Inflammatory macrophage (primary cell): Measurements from ENCODE around the gene LCN6.
A peak's percentile ranks its signal among the peaks of the same experiment; 100 is the strongest.

Source experiments
- DNase-seq, 2 donors: peaks; one replicate each; pipeline ENCODE4 v3.0.0-alpha.2; 2020 to 2022

The LCN6 gene

GRCh38 chr9:136741883-136742571 is 6.3 kb downstream of the LCN6 start:
- DNase-seq = peak in 1 of 2 donors; percentile 27

- no peak for DNase-seq
These were observed 7.1 kb downstream of the LCN6 start for GRCh38 chr9:136740971-136741882.

DNA sequence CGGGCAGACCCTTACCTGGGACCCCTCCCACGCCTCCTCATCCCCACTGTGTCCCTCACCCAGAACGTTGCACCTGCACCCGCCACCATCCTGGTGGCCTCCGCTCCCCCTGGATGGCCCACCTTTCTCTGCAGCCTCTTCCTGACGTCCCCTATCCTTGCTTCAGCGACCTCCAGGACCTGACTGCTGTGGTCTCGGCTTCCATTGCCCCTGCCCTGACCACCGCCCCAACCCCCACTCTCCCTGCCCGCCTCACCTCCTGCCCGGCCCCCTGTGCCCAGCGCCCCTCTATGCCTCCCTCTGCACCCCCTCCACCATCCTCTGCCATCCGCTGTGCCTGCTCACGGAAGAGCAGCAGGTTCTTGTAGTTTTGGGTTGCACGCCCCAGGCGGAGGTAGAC is 7.8 kb downstream of the LCN6 start:
- no peak for DNase-seq

- DNase-seq = no peak
These were observed 8.3 kb downstream of the LCN6 start for GRCh38 chr9:136740069-136740468.

DNA sequence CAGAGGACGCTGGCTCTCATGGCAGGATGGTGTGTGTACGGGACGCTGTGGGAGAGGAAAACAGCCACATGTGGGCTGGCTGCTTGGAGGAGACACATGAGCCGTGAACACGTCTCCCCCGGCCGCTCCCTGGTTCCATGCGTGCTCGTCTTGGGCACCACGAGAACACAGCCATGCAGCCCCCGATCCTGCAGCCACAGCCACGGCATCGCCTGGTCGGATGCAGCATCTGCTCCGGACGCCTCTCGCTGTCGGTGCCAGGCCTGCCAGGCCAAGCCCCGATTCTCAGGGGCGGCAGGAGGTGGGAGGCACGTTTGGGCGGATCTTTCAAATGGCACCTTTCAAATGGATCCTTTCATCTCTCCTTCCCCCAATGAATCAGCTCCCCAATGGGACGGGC is 8.8 kb downstream of the LCN6 start:
- DNase-seq = no peak

- DNase-seq = no peak
These were observed 9.4 kb downstream of the LCN6 start for GRCh38 chr9:136738960-136739359.

DNA sequence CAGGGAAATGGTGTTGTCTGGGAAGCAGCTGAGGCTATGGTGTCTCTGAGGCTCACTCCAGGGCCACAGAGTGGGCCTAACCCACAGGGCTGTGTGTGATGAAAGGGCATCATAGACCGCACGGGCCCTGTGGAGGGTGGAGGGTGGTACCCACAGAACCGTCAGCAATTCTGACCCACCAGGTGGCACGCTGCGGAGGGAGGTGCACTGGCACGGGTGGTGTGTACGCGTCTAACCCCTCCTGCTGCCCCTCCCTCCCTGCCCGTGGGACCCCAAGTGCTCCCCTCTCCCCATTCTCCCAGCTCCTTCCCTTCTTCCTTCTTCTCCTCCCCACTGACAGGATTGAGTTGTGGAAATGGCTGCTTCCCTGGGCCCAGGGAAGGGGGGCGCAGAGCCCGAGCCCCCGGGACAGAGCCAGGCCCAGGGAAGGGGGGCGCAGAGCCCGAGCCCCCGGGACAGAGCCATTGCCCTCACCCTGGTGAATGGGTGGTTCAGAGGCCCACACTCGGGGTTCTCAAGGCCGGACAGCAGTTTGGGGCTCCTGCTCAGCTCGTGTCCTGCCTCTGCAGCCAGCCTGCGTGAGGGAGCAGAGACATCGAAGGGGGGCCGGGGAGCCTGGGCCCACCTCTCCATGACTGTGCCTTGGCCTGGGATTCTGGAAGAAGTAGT is 12.4 kb downstream of the LCN6 start:
- no peak for DNase-seq

- DNase-seq = no peak
These were observed 13.4 kb downstream of the LCN6 start for GRCh38 chr9:136734837-136735496.

DNA sequence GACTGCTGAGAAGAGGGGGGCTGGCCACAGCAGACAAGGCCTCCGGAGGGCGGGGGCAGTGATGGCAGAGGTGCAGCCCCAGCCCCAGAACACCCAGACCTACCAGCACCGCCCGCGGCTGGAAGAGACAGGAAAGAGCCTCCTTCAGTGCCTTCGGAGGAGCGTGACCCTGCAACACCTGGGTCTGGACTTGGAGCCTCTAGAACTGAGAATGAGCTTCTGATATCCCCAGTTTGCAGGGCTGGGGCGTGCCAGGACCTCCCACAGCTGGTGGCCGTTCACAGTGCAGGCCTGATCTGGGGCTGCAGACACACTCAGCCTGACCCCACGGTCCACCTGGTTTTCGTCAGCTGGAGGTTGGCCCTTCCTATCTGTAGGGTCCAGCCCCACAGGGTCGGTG is 14.7 kb downstream of the LCN6 start:
- DNase-seq = no peak

- DNase-seq = no peak
These were observed 15.7 kb downstream of the LCN6 start for GRCh38 chr9:136732444-136733178.

- DNase-seq = no peak
These were observed 18.4 kb downstream of the LCN6 start for GRCh38 chr9:136729926-136730325.

DNA sequence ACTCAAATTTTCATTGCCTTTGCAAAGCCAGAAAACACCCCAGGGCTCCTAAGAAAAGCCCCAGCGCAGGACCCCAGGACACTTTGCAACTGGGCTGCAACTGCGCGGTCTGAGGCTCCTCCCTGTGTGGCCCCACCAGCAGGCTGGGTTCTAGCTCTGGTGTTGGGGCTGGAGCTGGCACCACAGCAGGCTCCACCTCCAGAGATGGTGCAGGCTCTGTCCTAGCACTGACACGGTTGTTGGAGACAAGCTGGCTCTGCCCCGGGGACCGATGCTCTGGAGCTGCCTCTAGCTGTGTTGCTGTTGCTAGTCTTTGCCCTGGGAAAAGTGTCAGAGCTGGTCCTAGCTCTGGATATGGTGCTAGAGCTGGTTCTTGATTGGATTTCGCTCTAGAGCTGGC is 19.2 kb downstream of the LCN6 start:
- no peak for DNase-seq

GRCh38 chr9:136728548-136729123 is 19.7 kb downstream of the LCN6 start:
- peak; percentile 11 to 27 for DNase-seq

- DNase-seq = peak; percentile 88 to 92
These were observed 20.2 kb downstream of the LCN6 start for GRCh38 chr9:136728080-136728547.

DNA sequence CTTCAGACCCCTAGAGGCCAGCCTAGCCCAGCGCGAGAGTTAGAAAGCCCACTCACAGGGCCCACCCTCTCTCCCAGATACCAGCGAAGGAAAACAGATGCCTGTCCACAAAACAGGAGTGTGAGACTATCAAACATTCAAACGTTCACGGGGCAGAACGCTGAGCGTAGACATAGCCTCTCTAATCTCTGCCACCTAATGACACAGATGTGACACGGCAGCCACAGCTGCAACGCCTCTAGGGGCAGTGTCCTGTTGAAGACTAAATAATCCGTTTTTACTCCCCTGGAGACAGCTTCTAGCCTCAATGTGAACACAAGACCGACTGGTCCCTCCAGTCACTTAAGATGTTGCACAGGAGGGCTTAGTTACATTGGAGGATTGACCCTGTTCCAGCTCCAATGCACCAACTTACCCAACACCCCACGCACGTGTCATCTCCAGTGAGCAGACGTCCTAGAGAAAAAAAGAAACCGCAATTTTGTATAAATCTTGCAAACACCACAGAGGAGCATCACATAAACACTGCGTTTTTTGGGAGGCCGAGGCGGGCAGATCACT is 21.6 kb downstream of the LCN6 start:
- peak; percentile 46 to 47 for DNase-seq

DNA sequence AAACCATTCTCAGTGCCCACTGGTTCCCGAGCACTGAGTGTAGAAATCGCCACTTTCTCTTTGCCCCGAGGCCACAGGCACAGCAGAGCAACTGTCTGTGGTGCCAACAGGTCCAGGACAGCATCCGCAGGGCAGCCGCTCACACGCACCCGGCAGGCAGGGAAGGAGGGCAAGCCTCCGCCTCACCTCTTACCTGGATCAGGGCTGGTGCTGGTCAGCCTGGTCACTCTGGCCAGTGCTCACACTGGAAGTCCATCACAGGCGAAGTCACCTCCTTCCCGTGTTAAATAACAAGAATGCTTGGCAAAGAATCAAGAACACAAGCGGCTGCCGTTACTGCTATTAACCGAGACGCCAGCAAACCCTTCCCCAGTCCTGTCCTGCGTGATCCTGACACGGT is 22.2 kb downstream of the LCN6 start:
- no peak for DNase-seq

GRCh38 chr9:136725612-136726011 is 22.7 kb downstream of the LCN6 start:
- DNase-seq = no peak

- no peak for DNase-seq
These were observed 23.6 kb downstream of the LCN6 start for GRCh38 chr9:136724772-136725171.

- no peak for DNase-seq
These were observed 24.3 kb downstream of the LCN6 start for GRCh38 chr9:136723989-136724388.

DNA sequence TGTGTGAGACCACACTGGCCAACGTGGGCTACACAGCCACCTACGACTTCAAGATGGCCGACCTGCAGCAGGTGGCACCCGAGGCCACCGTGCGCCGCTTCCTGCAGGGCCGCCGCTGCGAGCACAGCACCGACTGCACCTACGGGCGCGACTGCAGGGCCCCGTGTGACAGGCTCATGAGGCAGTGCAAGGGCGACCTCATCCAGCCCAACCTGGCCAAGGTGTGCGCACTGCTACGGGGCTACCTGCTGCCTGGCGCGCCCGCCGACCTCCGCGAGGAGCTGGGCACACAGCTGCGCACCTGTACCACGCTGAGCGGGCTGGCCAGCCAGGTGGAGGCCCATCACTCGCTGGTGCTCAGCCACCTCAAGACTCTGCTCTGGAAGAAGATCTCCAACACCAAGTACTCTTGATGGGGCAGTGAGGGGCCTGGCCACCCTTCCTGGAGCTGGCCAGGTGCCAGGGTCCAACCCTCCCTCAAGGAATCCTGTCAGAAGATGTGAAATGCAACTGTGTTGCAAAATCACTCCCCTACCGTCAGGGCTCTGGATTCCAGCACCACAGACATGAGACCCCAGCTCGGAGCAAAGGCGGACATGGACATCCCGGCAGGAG is 24.9 kb downstream of the LCN6 start:
- no peak for DNase-seq

GRCh38 chr9:136722969-136723356 is 25.4 kb downstream of the LCN6 start:
- DNase-seq = no peak
